GM18511 (cell line): ENCODE measurements around the gene PKNOX2.

Source experiments
- ATAC-seq: cut with Tn5 transposase; IDR thresholded peaks from one replicate; pipeline ENCODE4 v1.9.1; 2021; ENCODE audit warnings: mild to moderate bottlenecking, moderate library complexity; ENCODE audit not compliant: unreplicated experiment

The PKNOX2 gene

DNA sequence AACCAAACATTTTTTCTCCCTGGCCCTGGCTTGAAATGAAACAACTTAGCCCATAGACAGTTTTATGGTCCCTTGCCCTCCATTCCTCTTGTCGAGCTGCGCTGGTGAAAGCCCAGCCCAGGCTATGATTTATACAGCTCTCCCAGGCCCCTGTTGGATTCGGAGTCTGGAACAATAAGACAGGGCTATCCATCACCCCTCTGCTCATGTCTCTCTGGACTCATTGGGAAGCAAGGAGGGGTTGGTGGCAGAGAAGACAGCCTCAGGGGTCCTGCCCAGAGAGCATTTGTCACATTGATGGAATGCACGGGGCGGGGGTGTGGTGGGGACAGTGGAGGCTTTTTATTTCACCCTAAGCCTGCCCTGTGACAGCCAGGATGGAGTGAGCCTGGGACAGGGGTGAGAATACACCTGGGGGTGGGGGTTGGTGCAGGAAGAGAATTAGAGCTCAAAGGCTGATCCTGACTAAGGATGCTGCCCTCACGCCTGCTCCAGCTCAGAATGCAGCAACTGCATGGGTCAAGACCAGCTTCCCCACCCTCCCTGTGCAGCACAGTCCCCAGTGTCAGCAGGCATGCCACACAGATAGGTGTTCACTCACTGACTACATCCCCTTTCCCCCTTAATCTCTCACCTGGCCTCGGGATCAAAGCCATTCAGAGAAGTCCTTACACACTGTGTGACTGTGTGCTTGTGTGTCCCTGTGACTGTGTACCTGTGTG lies 10.0 kb upstream of the PKNOX2 start:
- ATAC-seq, result no peak

DNA sequence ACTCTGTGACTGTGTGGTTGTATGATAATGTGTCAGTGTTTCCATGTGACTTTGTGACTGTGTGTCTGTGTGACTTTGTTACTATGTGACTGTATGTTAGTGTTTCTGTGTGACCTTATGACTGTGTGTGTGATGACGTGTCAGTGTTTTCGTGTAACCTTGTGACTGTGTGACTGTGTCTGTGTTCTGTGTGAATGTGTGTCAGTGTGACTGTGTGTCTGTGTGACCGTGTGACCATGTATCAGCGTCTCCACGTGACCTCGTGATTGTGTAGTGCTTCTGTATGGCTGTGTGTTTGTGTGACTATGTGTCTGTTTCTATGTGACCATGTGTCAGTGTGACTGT lies 9.5 kb upstream of the PKNOX2 start:
- no peak for ATAC-seq

DNA sequence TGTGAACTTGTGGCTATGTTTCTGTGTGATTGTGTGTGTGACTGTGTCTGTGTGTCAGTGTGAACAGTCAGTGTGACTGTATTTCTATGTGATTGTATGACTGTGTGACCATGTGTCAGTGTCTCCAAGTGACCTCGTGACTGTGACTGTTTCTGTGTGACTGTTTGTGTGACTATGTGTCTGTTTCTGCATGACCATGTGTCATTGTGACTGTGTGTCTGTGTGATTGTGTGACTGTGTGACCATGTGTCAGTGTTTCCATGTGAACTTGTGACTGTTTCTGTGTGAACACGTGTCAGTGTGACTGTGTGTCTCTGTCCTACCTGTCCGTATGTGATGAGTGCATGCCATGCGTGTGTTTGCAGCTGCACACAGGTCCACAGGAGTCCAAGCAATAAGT lies 8.8 kb upstream of the PKNOX2 start:
- ATAC-seq, result no peak

DNA sequence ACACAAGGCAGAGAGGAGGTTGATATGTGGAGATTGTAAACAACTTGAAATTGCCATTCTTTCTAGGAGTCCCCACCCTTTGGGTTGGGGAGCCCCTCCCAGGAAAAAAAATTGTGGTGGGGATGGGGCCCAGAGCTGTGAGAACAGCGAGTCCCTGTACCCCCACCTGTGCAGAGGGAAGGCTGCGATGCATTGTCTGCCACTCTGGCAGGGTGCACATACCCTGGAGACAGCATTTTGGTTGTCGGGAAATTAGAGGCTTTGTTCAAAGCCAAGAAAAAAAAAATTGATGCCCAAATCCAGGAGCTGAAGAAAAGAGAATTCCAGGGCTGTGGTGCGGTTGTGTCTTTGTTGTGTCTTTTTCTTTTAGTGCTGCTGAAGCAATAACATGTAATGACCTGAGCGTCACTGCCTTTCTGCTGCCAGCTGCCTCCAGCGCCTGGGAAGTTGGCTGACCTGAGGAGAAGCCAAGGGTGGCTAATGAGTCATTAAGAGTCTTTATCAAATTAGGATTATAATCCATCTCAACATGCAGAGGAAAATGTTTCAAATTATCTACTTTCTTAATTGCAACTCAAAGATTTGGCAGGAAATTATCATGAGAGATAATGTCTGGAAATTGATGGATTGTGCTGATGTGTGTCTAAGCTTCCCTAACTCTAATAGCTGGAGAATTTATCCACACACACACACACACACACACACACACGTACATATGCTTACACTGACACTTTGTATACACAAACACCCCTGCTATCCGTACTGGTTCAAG lies 8.0 kb upstream of the PKNOX2 start:
- no peak for ATAC-seq

DNA sequence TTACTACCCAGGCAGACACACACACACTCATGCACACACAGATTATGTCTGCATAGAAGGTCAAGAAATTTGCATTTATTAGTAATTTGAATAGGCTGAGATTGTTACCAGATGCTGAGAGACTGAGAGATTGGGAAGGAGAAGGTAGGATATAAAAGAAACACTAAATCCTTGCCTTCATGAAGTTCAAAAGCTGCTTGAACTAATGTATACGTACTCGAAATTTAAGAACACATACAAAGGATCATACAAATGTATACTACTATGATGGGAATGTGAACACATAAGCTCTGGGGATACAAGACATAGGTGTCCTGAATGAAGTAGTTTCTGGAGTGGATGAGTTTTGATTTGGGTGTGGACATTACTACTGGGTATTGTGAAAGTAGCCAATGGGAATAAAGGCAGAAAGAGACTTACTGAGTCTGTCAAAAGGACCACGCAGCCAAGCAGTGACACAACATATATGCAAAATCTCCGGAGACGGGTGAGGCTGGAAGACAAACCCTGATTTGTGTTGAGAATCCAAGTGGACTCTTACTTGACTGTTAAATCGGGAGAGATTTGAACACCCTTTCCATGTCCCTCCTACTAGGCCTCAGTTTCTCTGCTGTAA lies 7.3 kb upstream of the PKNOX2 start:
- ATAC-seq, result no peak

DNA sequence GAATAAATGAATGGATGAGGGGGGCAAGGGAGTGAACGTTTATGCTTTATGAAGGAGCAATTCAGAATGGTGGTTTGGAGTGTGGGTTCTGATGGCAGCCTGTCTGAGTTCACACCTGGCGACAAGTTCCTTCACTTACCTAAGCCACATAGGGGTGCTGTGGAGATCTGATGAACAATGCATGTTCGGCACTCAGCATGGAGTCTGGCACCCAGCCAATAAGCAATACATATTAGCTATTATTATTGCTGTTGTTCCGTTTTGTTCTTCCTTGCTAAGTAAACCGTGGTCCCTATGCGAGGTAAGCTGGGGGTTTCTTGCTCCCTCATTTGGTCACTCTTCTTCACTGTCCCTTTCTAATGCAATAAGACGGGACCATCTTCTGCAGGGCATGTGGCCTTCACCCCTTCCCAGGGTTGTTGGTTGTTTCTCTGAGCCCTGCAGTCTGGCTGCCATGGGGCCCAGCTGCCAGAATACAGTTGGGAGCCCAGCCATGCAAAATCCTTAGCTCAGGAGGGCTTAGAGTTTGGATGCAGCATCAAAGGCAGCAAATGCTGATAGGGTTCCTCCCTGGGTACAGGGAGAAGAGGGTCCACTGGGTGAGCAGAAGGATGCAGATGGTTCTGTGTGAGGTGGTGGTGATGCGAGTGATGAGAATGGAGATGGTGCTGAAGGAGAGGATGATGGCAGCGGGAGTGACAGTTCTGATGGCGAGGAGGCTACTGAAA lies 6.4 kb upstream of the PKNOX2 start:
- no peak for ATAC-seq

DNA sequence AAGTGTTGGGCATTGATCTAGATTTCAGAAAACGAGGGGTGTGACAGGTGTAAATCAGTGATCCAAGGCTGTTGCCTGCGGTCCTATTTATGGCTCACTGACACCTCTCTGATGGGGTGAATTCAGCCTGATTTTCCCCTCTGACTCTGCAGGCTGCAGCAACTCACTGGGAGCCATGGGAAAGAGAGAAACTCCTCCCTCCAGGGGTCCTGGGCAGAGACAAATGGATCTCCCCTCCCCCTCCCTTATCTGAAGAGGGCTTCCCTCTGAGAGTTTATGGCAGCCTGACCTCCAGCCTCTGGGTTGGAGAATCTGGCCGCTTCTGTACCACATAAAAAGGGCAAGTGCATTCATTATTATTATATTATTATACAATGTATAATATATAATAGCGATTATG lies 1.8 kb upstream of the PKNOX2 start:
- ATAC-seq, result no peak

DNA sequence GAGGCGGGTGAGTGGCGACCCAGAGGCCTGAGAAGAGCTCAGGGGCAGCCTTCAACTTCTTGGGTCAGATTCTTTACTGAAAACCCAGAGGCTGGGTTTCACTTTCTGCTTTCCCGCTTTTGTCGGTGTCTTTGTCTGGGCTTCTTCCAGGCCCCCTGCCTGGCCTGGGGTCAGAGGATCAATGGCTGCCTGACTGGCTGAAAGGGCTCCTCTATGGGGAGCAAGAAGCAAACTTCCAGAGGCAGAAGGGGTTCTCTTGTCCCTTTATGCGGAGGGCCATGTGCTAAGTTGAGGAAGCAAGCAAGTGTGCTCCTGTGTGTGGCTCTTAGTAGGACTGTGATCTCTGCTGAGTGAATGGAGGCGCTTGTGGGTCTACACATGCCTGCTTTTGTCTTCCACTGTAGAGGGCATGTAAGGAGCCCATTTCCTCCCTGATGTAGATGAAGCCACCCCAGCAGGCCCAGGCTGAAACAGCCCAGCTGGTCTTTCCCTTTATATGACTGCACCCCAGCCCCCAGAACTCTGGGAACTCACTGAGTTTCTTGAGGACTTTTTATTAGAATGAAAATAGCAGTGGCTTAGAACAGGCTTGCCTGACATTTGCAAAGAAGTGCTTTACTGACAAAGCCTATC lies 1.0 kb upstream of the PKNOX2 start:
- no peak for ATAC-seq

DNA sequence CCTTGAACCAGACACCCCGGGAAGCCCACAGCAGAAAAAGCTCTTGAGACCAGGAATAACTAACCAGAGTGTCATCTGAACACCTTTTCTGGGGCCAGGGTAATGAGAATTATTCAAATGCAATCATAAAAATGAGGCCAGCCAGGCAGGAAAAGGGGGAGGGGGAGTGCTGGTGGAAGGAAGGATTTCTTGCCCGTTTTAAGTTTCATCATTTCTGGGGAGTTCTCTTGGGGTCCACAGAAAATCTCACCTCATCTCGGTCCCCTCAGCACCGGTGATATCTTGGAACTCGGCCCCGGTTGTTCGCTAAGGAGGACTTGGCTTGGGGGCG lies 495 bp upstream of the PKNOX2 start:
- no peak for ATAC-seq

DNA sequence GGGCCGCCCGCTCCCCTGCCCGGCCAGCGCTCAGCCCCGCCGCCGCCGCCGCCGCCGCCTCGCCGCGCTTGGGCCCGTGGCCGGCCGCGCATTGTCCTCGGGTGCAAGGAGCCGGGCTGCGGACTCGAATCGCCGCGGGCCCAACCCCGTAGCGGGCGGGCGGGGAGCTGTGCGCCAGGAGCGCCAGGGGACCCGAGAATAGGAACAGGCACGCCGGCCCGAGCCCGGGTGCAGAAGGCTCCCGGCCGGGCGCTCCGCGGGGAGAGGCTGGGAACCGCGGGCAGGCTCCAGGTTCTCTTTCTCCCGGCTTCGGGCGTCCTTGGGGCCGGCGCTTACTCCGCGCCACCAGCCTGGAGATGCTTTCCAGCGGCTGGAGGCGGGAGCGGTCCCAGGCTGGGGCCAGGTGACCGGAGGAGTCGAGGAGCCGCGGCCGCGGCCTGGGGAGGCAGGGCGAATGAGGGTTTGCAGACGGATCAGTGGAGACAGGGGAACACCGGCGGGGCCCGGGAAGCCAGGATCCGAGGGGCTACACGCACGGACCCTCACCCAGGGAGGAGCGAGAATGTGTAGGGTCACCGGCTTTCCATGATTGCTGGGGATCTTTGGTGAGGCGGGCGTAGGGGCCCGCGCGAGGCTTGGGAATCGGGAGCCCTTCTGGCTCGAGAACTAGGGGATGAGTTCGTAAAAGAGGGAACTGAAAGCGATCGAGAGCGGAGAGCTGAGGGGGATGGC lies 726 bp downstream of the PKNOX2 start:
- peak; percentile 29 for ATAC-seq

DNA sequence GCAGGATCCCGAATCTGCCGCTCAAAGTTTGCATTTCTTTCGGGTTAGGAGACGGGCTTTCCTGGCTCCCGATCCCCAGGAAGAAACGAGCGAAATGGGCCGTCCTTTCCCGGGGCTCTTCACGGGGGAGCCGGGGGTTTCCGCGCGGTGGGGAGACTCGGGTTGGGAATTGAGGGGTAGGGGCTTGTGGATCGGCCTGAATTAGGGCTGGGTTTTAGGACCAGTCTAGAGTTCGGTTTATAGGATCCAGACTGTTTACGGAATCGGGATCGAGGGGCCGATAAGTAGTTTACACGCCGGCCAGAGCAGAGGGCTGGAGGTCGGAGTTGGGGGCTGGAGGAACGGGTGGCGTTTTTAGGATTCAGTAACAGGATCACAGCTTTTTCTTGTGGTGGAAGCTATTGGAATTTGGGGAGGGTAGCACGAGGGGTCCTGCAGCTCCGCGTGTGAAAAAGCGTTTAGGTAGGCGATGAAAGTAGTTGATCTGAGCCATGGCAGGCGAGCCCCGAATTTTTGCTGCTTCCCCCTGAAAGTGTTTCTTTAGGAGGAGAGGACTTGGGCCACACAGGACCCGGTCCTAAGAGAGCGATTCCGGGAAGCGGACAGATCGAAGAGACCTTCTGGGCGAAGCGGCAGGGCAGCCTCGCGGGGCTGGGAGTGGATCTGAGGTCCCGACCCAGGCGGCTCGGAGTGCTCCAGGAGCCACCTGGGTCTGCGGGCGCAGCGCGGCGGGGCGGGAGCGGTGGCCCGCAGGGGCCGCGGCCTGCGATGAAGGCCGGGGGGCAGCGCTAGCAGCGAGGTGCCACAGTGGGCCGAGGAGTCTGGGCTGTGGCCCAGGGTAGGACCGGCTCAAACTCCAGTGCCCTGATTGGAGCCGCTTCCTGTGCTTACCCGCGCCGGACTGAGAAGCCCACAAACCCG lies 1.6 kb downstream of the PKNOX2 start:
- ATAC-seq, result no peak

DNA sequence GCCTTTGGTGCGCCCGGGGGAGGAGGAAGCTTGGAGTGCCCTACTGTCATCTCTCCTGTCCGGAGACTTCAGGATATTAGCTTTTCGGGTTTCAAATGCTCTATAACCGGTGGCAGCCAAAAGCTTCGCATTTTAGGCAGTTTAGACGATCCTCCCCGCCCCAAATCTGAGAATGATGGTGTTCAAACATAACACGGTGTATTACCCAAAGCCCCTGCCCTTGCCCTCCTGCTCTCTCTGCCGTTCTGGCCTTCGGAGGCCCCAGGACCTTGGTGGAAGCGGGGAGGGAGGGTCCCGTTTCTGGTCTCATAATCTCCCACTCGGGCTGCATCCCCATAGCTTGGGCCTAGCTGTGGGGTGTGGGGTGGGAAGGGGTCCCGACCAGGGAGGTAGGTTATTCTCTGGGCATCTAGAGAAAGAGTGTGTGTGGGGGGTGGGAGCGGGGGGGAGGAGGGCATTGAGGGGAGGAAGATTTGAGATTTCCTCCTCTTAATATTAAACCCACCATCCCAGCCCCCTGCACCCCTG lies 2.3 kb downstream of the PKNOX2 start:
- no peak for ATAC-seq

DNA sequence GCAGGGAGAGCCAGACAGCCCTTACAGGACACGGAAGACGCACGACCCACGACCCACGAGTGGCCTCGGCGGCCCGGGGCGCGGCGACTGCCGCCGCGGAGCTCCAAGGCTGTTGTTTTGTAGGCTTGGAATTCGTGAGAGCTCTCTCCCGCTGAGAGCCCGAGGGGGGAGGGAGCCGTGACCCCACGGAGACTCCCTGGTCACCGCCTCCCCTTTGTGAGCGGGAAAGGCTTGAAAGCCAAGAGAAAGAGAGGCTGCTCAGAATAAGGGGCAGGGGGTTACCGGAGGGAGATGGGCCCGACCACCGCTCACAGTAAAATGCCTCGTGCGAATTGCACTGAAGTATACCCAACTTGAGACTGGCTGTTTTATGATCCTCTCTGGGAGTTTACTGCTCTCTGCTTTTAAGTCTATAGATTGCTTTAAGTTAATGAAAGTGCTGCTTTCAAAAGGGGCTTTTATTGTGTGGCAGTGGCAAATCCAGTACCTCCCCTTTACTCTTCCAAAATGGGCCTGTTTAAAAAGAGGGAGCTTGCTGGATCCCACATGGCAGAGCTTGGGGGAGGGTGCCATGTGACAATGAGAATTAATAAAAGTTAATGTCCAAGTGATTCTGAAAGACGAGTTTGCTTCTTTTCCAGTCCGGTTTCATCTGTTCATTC lies 2.9 kb downstream of the PKNOX2 start:
- ATAC-seq, result no peak

DNA sequence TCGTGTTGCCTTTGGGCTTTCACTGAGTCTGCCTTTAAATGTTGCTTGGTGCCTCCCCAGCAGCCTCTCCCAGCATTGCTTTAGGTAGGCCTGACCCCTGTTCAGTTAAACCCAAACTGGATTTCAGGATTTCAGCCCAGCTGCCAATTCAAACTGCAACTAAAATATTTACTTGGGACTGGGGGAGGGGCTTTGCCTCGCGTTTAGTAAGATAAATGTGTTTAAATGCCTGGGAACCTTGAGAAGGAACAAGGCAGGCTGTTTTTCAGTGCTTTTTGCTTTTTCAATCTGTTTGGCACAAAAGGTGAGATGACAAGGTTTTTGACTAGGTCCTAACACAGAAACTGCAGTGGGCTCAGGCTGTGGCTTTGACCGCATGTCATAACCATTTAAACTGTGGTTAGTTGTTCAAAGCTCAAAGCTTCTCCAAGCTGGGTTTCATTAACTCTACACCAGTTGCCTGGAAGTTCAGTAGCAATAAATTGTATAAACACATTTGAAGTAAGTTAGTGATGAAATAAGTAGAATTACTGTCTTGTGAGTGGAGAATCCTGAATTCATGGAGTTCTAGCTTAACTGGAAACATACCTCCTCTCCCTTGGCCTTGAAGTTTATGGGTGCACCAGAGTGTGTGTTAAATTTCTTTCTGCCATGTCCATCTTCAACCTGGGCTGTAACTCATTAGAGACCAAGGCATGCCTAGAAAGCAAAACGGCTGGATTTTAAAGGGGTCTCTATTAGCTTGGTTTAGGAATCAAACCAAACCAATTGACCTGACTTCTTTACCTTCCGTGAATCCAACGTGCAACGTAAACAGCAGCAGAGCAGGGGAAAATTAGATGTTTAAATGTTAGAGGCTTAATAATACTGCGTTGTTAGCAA lies 3.6 kb downstream of the PKNOX2 start:
- no peak for ATAC-seq

DNA sequence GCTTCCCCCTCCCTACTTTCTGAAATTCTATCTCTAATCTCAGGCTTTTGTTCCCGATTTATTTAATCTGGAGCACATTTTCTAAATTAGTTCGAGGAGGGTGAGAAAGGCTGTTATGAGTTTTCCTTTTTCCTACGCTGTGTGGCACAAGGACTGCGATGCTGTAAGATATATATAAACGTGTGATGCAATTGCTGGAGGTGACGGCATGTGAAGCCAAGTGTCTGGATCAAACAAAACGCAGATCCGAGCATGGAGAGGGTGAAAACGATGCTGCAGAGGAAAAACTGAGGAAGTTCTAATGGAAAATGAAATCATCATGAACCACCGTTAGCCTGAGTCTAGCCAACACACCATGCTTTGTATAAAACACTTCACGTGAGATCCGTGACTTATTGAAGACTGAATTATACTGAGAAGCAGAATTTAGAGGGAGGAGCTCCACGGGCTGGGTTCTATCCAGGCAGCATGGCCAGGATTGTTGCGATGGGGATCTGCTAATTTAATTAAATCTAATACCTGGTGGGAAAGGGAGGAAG lies 4.4 kb downstream of the PKNOX2 start:
- ATAC-seq, result no peak

DNA sequence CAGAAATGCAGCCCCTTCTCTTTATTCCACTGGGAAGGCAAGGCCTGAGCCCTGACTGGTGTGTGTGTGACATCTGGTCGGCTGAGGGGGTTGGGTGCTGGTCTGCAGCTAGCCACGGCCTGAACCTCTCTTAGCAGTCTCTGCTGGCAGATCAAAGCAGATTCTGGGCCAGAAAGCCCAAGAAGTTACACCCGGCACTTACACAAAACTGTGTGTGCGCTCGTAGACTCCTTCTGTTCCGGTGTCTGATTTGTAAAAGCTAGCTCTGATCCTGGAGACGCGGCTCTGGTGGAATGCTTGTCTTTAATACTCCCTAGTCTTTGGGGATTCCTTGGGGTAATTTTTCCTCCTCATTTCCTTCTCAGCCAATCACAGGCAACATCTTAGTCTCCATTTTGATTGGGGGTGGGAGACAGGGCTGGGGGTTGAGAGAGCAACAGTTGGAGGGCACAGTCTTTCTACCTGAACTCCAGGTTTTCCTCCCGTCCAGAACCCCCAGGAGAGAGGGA lies 5.5 kb downstream of the PKNOX2 start:
- ATAC-seq, result no peak

DNA sequence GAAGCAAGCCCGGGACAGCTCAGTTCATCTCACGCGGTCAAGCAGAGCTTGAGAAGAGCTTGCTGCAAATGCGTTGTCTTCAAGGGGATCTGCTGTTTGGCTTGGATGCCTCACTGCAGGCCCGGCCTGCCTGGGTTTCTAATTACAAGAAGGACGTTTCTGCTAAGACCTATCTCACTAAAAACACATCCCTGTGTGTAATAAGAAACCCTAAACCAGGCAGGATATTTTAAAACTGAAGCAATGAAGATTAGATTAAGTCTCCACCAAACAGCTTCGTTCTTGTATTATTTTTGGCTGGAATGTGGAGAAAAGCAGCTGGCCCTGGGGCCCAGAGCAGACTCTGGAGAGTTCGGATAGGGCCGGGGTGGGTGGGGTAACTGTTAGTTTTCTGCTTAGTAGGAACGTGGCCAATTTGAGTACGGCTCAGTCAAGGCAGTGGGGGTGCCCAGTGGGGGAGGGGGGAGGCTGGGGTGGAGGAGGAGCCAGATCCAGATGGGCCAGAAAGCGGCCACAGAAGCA lies 6.0 kb downstream of the PKNOX2 start:
- no peak for ATAC-seq
